Measurements from ENCODE around the gene CIDEC. TPM values are rescaled to one million over a fixed set of nuclear protein-coding genes. Genes with fewer than 3 reads are reported as not detected.
"Not testable (repeated sequence)": the region's sequence is repeated elsewhere in the genome, so short reads cannot be mapped to it uniquely, and the experiment has no call there.

The CIDEC gene
- polyA plus RNA-seq, 3 donors, result 0.08 TPM; not detected in 2

DNA sequence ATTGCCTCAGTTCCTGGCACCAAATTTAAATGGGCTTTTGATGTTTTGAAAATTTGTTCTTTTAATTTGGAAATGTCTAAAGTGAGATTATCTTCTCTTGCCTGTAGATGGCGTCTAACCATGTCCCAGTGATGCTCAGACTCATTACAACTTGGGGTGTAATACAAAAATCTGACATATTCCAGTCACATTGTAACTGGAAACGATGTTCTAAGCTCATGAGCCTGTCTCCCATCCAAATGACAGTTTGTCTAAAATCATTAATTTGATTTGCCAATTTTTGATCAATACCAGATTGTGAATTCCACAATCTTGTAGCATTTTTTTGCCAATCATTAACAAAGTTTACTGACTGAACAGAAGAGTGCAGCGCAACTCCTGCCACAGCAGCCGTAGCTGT lies 31.2 kb downstream of the CIDEC start:
- H3K4me3 Mint-ChIP-seq; H3K4me3 ChIP-seq (replicated peaks in 1 of 3; ENCODE audit: low read depth in 2 of 3, low read length in 3 of 3); H4K20me1 ChIP-seq (ENCODE audit: insufficient read depth, low read length); H3K36me3 ChIP-seq (replicated peaks in 1 of 2; ENCODE audit: control insufficient read depth in 1 of 2, insufficient read depth in 2 of 2, low read length in 2 of 2); H3K9me3 Mint-ChIP-seq; H3K36me3 Mint-ChIP-seq; H3K27me3 Mint-ChIP-seq (ENCODE audit: low read depth in 3 of 3); H3K9me3 ChIP-seq (replicated peaks in 1 of 2; ENCODE audit: control insufficient read depth in 1 of 2, insufficient read depth in 1 of 2, low read length in 2 of 2); H3K9ac ChIP-seq (ENCODE audit: insufficient read depth, low read length, poor library complexity, severe bottlenecking); H3K79me2 ChIP-seq (ENCODE audit: insufficient read depth, low read length); H3K4me2 ChIP-seq (replicated peaks; ENCODE audit: extremely low read depth, low read length, poor library complexity, severe bottlenecking); H3K27ac Mint-ChIP-seq; H2AFZ ChIP-seq (ENCODE audit: insufficient read depth, low read depth, low read length, poor library complexity, severe bottlenecking); H3K27ac ChIP-seq (ENCODE audit: low read depth in 1 of 2, low read length in 2 of 2); H3K27me3 ChIP-seq (ENCODE audit: control insufficient read depth in 2 of 2, insufficient read depth in 2 of 2, low read length in 2 of 2): not testable (repeated sequence)
- TF ChIP-seq, protein P1, sequence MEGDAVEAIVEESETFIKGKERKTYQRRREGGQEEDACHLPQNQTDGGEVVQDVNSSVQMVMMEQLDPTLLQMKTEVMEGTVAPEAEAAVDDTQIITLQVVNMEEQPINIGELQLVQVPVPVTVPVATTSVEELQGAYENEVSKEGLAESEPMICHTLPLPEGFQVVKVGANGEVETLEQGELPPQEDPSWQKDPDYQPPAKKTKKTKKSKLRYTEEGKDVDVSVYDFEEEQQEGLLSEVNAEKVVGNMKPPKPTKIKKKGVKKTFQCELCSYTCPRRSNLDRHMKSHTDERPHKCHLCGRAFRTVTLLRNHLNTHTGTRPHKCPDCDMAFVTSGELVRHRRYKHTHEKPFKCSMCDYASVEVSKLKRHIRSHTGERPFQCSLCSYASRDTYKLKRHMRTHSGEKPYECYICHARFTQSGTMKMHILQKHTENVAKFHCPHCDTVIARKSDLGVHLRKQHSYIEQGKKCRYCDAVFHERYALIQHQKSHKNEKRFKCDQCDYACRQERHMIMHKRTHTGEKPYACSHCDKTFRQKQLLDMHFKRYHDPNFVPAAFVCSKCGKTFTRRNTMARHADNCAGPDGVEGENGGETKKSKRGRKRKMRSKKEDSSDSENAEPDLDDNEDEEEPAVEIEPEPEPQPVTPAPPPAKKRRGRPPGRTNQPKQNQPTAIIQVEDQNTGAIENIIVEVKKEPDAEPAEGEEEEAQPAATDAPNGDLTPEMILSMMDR (IDR thresholded peaks at IDR 0.05), result peak; percentile 77
- no CpG with 5 or more reads among the region's 4 CpGs for WGBS (ENCODE audit: insufficient coverage)
- intact Hi-C loops (cut with micrococcal nuclease), result loop anchor here in 1 of 2 donors (10.0 kb wide), 1 partner anchor 54 kb away; the partner anchor contains the start of genes ARPC4 and TADA3
- DNase-seq, result peak in 1 of 3 donors; percentile 16
- peaks cover 13% of the 10 kb centered on the region for H3K4me1 Mint-ChIP-seq
- H3K4me1 ChIP-seq (ENCODE audit: control insufficient read depth in 1 of 2, insufficient read depth in 2 of 2, low read length in 2 of 2), result peaks cover 13 to 15% of the 10 kb centered on the region in 2 donors

DNA sequence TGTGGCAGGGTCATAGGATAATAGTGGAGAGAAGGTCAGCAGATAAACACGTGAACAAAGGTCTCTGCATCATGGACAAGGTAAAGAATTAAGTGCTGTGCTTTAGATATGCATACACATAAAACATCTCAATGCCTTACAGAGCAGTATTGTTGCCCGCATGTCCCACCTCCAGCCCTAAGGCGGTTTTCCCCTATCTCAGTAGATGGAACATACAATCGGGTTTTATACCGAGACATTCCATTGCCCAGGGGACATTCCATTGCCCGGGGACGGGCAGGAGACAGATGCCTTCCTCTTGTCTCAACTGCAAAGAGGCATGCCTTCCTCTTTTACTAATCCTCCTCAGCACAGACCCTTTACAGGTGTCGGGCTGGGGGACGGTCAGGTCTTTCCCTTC lies 32.2 kb downstream of the CIDEC start:
- DNase-seq; H3K36me3 ChIP-seq (replicated peaks in 1 of 2; ENCODE audit: control insufficient read depth in 1 of 2, insufficient read depth in 2 of 2, low read length in 2 of 2); H3K27ac Mint-ChIP-seq; H3K4me3 ChIP-seq (replicated peaks in 1 of 3; ENCODE audit: low read depth in 2 of 3, low read length in 3 of 3); H3K36me3 Mint-ChIP-seq; H3K9ac ChIP-seq (ENCODE audit: insufficient read depth, low read length, poor library complexity, severe bottlenecking); H3K27me3 ChIP-seq (ENCODE audit: control insufficient read depth in 2 of 2, insufficient read depth in 2 of 2, low read length in 2 of 2); H3K9me3 ChIP-seq (replicated peaks in 1 of 2; ENCODE audit: control insufficient read depth in 1 of 2, insufficient read depth in 1 of 2, low read length in 2 of 2); H2AFZ ChIP-seq (ENCODE audit: insufficient read depth, low read depth, low read length, poor library complexity, severe bottlenecking); H4K20me1 ChIP-seq (ENCODE audit: insufficient read depth, low read length); H3K9me3 Mint-ChIP-seq; H3K79me2 ChIP-seq (ENCODE audit: insufficient read depth, low read length); H3K4me2 ChIP-seq (replicated peaks; ENCODE audit: extremely low read depth, low read length, poor library complexity, severe bottlenecking); H3K27me3 Mint-ChIP-seq (ENCODE audit: low read depth in 3 of 3); H3K27ac ChIP-seq (ENCODE audit: low read depth in 1 of 2, low read length in 2 of 2); H3K4me3 Mint-ChIP-seq: not testable (repeated sequence)
- H3K4me1 Mint-ChIP-seq, result peaks cover 20% of the 10 kb centered on the region
- WGBS (ENCODE audit: insufficient coverage), result no CpG with 5 or more reads among the region's 9 CpGs
- peaks cover 18 to 20% of the 10 kb centered on the region in 2 donors for H3K4me1 ChIP-seq (ENCODE audit: control insufficient read depth in 1 of 2, insufficient read depth in 2 of 2, low read length in 2 of 2)
- intact Hi-C loops (cut with micrococcal nuclease), result loop anchor here in 1 of 2 donors (10.0 kb wide), 1 partner anchor 53 kb away; the partner anchor contains the start of genes ARPC4 and TADA3

Measured in CD14-positive monocyte (primary cell).